ENCODE data around the gene ZNF80.

DNA sequence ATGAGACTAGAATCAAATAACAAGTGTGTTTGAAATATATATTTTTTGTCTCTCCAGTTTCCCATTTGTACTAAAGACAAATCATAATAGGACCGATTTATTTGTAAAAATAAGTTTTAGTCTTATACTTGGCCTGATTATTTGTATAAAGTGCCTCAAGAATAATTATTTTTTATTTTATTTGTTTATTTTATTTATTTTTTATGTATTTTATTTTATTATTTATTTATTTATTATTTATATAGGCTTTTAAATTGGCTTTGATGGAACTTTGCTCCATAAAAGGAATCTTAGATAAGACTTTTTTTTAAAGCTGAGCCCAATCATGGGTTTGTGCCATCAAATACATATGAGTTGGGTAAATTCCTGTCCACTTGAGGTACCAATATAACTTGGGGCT, 22.2 kb upstream of the ZNF80 start:
- TF ChIP-seq, protein P1, sequence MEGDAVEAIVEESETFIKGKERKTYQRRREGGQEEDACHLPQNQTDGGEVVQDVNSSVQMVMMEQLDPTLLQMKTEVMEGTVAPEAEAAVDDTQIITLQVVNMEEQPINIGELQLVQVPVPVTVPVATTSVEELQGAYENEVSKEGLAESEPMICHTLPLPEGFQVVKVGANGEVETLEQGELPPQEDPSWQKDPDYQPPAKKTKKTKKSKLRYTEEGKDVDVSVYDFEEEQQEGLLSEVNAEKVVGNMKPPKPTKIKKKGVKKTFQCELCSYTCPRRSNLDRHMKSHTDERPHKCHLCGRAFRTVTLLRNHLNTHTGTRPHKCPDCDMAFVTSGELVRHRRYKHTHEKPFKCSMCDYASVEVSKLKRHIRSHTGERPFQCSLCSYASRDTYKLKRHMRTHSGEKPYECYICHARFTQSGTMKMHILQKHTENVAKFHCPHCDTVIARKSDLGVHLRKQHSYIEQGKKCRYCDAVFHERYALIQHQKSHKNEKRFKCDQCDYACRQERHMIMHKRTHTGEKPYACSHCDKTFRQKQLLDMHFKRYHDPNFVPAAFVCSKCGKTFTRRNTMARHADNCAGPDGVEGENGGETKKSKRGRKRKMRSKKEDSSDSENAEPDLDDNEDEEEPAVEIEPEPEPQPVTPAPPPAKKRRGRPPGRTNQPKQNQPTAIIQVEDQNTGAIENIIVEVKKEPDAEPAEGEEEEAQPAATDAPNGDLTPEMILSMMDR (IDR thresholded peaks at IDR 0.05; ENCODE audit: insufficient read depth, low read length): no peak
- TF ChIP-seq GABPA (IDR thresholded peaks at IDR 0.05; ENCODE audit: low read depth): no peak

Data from HL-60 (cell line).